ENCODE data around the gene NUMB.

Gene NUMB

GRCh38 chr14:73243341-73243740 is 215.0 kb downstream of the NUMB start:
- no peak for DNase-seq

- DNase-seq = no peak
Measured at GRCh38 chr14:73242357-73242901, 215.9 kb downstream of the NUMB start.

GRCh38 chr14:73241481-73242165 is 216.7 kb downstream of the NUMB start:
- no peak for DNase-seq

- DNase-seq = no peak
Measured at GRCh38 chr14:73240816-73241480, 217.4 kb downstream of the NUMB start.

- no peak for DNase-seq
Measured at GRCh38 chr14:73239393-73240241, 218.7 kb downstream of the NUMB start.

GRCh38 chr14:73238941-73239340 is 219.4 kb downstream of the NUMB start:
- no peak for DNase-seq

GRCh38 chr14:73238424-73238852 is 219.9 kb downstream of the NUMB start:
- no peak for DNase-seq

- no peak for DNase-seq
Measured at GRCh38 chr14:73237786-73238423, 220.4 kb downstream of the NUMB start.

- DNase-seq = no peak
Measured at GRCh38 chr14:73237219-73237785, 221.0 kb downstream of the NUMB start, which contains the start of gene PAPLN. Gene PAPLN, plus strand, starts transcription at chr14:73237506. Its CDS starts 2,273 bp downstream, at chr14:73239779.

GRCh38 chr14:73236752-73237218 is 221.6 kb downstream of the NUMB start:
- DNase-seq = no peak

- no peak for DNase-seq
Measured at GRCh38 chr14:73236157-73236556, 222.2 kb downstream of the NUMB start.

GRCh38 chr14:73235531-73236155 is 222.7 kb downstream of the NUMB start:
- DNase-seq = no peak

- no peak for DNase-seq
Measured at GRCh38 chr14:73234586-73235394, 223.6 kb downstream of the NUMB start.

- DNase-seq = no peak
Measured at GRCh38 chr14:73234029-73234428, 224.3 kb downstream of the NUMB start.

GRCh38 chr14:73233564-73233963 is 224.8 kb downstream of the NUMB start:
- no peak for DNase-seq

GRCh38 chr14:73232984-73233383 is 225.4 kb downstream of the NUMB start:
- DNase-seq = no peak

GRCh38 chr14:73231981-73232851 is 226.1 kb downstream of the NUMB start:
- no peak for DNase-seq

GRCh38 chr14:73230051-73230450 is 228.3 kb downstream of the NUMB start:
- no peak for DNase-seq
